GM12878 (cell line): ENCODE measurements around the gene ZNF133.

ENCODE experiments used
- EGR1 ChIP-seq, 2 experiments: IDR thresholded peaks; 1 replicate in 1 of 2; 2 replicates in 1 of 2; pipeline ENCODE4 v1.6.1; 2011 to 2012; ENCODE audit warnings: low read depth in 2 of 2, low read length in 2 of 2, borderline replicate concordance in 1 of 2, mild to moderate bottlenecking in 1 of 2, moderate library complexity in 1 of 2
- EP300 ChIP-seq, 2 experiments: fragments of 150-350 bp in 1 of 2; IDR thresholded peaks; 2 replicates each; pipeline ENCODE4 v1.6.1; 2011 to 2012; ENCODE audit warnings: low read depth in 2 of 2, low read length in 2 of 2, borderline replicate concordance in 1 of 2, improper control_type of control experiment in 1 of 2, inconsistent platforms in 1 of 2; ENCODE audit not compliant: control insufficient read depth in 1 of 2
- EZH2 ChIP-seq: IDR thresholded peaks from 2 replicates; pipeline ENCODE4 v1.6.1; 2012; ENCODE audit warnings: low read depth, mild to moderate bottlenecking, control low read depth, inconsistent platforms, low read length, borderline replicate concordance; ENCODE audit not compliant: control insufficient read depth
- HCFC1 ChIP-seq: fragments of 150-350 bp; IDR thresholded peaks from 2 replicates; pipeline ENCODE4 v1.6.1; 2014; ENCODE audit warnings: low read length
- HDAC2 ChIP-seq: fragments of 200-600 bp; sonication (generic); IDR thresholded peaks from 2 replicates; pipeline ENCODE4 v1.6.1; 2017
- JUNB ChIP-seq: IDR thresholded peaks from 2 replicates; pipeline ENCODE4 v1.6.1; 2016; ENCODE audit warnings: antibody characterized with exemption, mild to moderate bottlenecking
- NFYB ChIP-seq: IDR thresholded peaks from 2 replicates; pipeline ENCODE4 v1.6.1; 2011; ENCODE audit warnings: low read depth, mild to moderate bottlenecking, low read length, improper control_type of control experiment, moderate library complexity; ENCODE audit not compliant: insufficient read depth
- NRF1 ChIP-seq: conservative IDR thresholded peaks from 2 replicates; pipeline ENCODE4 v1.6.1; 2011; ENCODE audit warnings: mild to moderate bottlenecking, low read depth, low read length, improper control_type of control experiment
- POLR2AphosphoS5 ChIP-seq: IDR thresholded peaks from 2 replicates; pipeline ENCODE4 v1.6.1; 2011; ENCODE audit warnings: mild to moderate bottlenecking, low read length, inconsistent platforms
- SP1 ChIP-seq: IDR thresholded peaks from one replicate; pipeline ENCODE4 v1.6.1; 2011; ENCODE audit warnings: low read depth, low read length
- ZNF687 ChIP-seq: fragments of 450-650 bp; IDR thresholded peaks from 2 replicates; pipeline ENCODE4 v1.6.1; 2017; ENCODE audit warnings: mild to moderate bottlenecking, moderate library complexity
- TF ChIP-seq, protein P1 (sequence below), 3 experiments: IDR thresholded peaks in 2 of 3; conservative IDR thresholded peaks in 1 of 3; 2 replicates each; pipeline ENCODE4 v1.5.1; 2011; ENCODE audit warnings: low read depth in 3 of 3, low read length in 3 of 3, mild to moderate bottlenecking in 3 of 3, control low read depth in 2 of 3, moderate library complexity in 2 of 3, inconsistent platforms in 1 of 3, mixed read lengths in 1 of 3; ENCODE audit not compliant: control insufficient read depth in 2 of 3, insufficient read depth in 1 of 3; ENCODE audit errors: extremely low read depth in 1 of 3

GRCh38 chr20:18284805-18285533, 3.4 kb upstream of the ZNF133 start:
- TF ChIP-seq SP1 (no peak), EZH2 (no peak), JUNB (no peak), POLR2AphosphoS5 (no peak), EGR1 (IDR thresholded peaks at IDR 0.05; ENCODE audit: borderline replicate concordance in 1 of 2, low read depth in 2 of 2, low read length in 2 of 2) (no peak), HDAC2 (no peak), ZNF687 (no peak), NFYB (no peak), HCFC1 (no peak), EP300 (IDR thresholded peaks at IDR 0.05; ENCODE audit: borderline replicate concordance in 1 of 2, control insufficient read depth in 1 of 2, low read depth in 2 of 2, low read length in 2 of 2) (no peak), NRF1 (no peak)
- TF ChIP-seq, protein P1, sequence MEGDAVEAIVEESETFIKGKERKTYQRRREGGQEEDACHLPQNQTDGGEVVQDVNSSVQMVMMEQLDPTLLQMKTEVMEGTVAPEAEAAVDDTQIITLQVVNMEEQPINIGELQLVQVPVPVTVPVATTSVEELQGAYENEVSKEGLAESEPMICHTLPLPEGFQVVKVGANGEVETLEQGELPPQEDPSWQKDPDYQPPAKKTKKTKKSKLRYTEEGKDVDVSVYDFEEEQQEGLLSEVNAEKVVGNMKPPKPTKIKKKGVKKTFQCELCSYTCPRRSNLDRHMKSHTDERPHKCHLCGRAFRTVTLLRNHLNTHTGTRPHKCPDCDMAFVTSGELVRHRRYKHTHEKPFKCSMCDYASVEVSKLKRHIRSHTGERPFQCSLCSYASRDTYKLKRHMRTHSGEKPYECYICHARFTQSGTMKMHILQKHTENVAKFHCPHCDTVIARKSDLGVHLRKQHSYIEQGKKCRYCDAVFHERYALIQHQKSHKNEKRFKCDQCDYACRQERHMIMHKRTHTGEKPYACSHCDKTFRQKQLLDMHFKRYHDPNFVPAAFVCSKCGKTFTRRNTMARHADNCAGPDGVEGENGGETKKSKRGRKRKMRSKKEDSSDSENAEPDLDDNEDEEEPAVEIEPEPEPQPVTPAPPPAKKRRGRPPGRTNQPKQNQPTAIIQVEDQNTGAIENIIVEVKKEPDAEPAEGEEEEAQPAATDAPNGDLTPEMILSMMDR (IDR thresholded peaks at IDR 0.05 in 2 of 3, conservative IDR thresholded peaks at IDR 0.05 in 1 of 3; ENCODE audit: control insufficient read depth in 2 of 3, extremely low read depth in 1 of 3, insufficient read depth in 1 of 3, low read depth in 3 of 3, low read length in 3 of 3) = no peak
